ENCODE results near the gene ARHGAP23. TPM values are rescaled to one million over a fixed set of nuclear protein-coding genes. Genes with fewer than 3 reads are reported as not detected.
"Not testable (repeated sequence)": the region's sequence is repeated elsewhere in the genome, so short reads cannot be mapped to it uniquely, and the experiment has no call there.

Gene ARHGAP23
- total RNA-seq, 1 donor from 2014 or later, result 0.34 TPM

DNA sequence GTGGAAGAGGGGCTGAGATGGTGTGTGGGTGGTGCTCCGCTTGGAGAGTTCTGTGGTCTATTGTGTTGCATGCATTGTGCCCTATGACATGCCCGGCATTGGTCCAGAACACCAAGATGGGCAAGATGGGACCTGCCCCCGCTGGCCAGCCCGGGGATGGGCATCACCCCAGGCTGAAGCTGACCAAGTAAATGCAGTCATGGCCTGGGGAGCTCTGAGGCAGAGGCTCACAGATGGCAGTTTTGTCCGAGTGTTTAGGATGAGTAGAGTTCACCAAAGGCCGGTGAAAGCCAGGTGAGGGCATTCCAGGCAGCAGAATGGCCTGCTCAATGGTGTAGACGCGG, 54.4 kb downstream of the ARHGAP23 start:
- intact Hi-C loops (cut with micrococcal nuclease), result loop anchor here (5.0 kb wide), 1 partner anchor 60 kb away; no protein-coding TSS in a partner anchor

DNA sequence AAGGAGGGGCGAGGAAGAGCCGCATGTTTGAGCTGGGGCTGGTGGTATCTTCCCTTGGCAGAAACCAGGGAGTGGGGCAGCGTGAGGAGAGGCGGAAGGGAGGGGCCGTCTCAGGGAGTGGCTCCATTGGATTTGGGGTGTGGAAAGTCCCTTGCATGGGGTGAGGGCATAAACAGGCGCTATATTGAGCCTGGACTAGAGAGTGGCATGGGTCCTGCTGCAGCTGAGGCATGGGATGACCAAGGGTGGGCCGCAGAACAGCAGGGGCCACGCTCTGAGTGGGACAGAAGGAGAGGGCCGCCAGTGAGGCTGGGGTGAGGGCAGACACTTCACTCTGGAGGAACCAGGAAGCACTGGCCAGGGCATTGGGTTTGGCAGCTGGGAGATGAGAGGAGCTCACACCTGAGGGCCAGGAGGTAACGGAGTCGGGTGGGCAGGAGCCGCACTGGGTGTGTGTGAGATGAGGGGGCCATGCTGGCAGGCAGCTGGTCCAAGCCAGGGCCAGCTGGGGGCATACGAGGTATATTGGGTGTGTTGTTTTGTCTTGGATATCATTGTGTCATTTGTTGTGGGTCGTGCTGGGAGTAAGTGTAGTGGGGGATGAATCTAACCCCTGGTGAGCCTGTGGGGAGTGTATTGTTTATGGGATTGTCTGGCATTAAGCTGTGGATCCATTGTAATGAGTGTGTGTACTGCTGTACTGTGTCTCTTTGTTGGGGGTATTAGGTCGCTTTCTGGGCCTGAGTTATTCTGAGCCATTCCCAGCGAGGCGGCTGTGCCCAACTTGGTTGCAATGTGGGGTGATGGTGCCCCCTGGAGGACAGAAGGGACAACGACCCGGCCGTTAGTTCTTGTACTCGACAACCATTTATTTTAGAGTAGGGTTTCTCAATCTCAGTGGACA, 56.2 kb downstream of the ARHGAP23 start:
- intact Hi-C loops (cut with micrococcal nuclease), result loop anchor here (2.0 to 5.0 kb wide), 2 partner anchors 62 to 136 kb away; no protein-coding TSS in a partner anchor

DNA sequence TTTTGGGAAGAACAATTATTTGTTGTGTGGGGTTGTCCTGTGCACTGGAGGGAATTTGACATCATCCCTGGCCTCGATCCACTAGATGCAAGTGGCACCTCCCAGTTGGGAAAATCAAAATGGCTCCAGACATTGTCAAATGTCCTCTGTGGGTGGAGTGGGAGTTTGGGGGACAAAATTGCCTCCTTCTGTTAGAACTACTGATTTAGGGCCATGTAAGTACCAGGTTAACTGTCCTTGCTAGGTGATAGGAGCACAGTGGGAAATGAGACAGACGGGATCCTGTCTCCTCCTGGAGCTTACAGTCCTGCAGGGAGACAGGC, 56.8 kb downstream of the ARHGAP23 start:
- intact Hi-C loops (cut with micrococcal nuclease), result loop anchor here (2.0 kb wide), 1 partner anchor 136 kb away; no protein-coding TSS in a partner anchor

DNA sequence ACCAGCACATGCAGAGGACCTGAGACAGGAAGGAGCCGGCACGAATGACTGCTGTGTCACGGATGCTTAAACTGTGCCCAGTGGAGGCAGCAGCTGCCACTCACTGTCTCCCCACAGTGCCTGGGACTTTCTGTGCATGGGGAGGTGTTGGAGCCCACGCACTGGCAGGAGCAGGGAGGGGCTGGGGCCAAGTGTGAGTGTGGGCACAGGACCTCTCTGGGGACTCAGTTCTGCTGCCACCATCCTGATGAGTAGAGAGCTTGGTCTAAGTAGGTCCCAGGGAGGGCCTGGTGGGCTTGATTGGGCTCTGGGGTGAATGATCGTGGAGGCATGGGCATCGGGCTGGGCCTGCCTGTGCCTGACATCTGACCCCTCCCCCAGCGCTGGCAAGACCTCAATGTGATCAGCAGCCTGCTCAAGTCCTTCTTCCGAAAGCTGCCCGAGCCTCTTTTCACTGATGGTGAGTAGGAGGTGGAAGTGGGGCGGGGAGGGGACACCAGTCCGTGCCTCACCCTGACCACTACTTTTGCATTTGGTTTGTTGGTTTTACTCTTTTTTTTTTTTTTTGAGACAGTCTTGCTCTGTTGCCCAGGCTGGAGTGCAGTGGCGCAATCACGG, 57.5 kb downstream of the ARHGAP23 start:
- intact Hi-C loops (cut with micrococcal nuclease), result loop anchor here (2.0 kb wide), 1 partner anchor 137 kb away; no protein-coding TSS in a partner anchor

DNA sequence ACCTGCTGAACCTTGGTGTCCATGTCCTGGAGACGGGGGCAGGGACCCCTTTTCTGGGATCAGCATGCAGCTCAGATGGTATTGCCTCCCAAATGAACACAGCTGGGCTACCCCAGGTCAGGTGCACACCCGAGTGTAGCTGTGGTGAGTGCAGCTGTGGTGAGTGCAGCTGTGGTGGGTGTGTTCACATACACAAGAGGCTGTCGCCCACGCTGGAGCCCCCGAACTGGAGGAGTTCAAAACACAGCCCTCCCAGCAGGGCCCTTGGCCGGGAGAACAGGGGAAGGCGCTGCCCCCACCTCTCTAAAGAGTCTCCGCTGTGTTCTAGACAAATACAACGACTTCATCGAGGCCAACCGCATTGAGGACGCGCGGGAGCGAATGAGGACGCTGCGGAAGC, 61.5 kb downstream of the ARHGAP23 start:
- intact Hi-C loops (cut with micrococcal nuclease), result loop anchor here (5.0 kb wide), 2 partner anchors 47 to 62 kb away; partner anchors contain the start of gene ARHGAP23

- intact Hi-C loops (cut with micrococcal nuclease), result loop anchor here (1.0 to 5.0 kb wide), 4 partner anchors 49 to 176 kb away; partner anchors contain the start of genes ARHGAP23 and SOCS7
Measured at GRCh38 chr17:38491346-38492066, 63.2 kb downstream of the ARHGAP23 start.

DNA sequence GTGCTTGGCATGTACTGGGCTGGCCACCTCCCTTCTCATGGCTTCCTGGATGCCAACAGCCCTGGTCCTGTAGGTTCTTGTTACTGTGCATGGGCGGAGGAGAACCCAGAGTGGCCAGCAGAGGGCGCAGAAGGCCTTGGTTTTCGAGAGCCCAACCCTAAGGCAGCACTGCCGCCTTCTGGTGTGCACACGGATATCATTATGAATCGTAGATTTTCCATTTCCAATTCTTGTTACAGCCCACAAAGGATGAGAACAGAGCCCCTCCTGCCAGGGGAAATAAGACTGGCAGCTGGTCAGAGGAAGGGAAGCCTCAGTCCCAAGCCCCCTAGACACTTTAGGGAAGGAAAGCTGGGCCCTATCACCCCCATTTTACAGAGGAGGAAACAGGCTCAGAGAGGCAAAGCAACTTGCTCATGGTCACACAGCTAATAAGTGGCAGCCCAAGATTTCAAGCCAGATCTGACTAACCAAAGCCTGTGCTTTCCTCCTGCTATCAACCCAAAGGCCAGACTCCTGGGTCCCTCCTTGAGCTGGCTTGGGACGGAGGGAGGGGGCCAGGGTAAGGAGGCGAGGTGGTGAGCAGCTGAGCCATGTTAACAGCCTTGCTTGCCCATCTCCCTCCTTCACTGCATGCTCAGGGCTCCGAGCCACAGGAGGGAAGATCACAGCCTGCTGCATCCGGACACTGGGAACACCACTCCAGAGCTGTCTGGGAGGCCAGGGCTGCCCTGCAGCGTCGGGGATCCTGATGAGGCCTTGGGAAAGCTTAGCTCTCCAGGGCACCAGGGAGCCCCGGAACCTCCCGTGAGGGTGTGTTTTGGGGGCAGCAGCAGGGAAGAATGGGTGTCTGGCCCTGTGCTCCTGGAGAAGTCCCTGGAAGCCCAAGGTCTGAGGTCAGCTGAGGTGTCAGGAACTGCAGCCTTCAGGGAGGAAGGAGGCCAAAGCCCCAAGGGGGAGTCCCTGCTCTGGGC, 64.1 kb downstream of the ARHGAP23 start:
- intact Hi-C loops (cut with micrococcal nuclease), result loop anchor here (1.0 to 5.0 kb wide), 4 partner anchors 50 to 175 kb away; partner anchors contain the start of genes ARHGAP23 and SOCS7

GRCh38 chr17:38494152-38494551, 65.9 kb downstream of the ARHGAP23 start:
- intact Hi-C loops (cut with micrococcal nuclease), result loop anchor here (5.0 kb wide), 2 partner anchors 52 to 67 kb away; partner anchors contain the start of gene ARHGAP23

- intact Hi-C loops (cut with micrococcal nuclease), result not testable (repeated sequence)
Measured at GRCh38 chr17:38497656-38498055, 69.4 kb downstream of the ARHGAP23 start.

DNA sequence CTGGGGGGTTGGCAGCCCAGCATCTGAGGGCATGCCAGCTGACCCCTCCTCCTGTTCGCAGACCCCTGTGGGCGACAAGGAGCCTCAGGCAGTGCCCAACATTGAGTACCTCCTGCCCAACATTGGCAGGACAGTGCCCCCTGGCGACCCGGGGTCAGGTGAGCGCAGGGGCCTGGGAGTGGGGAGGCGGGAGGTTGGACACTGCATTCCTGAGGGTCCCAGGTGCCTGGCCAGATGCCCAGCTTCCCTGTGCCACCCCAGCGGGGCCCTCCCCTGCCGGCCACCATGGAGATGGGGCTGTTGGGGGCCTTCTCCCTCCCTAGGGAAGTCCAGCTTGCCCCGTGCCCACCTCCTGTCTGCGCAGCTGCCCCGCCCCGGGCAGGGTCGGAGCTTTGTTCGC, 70.1 kb downstream of the ARHGAP23 start:
- intact Hi-C loops (cut with micrococcal nuclease), result no loop called here

GRCh38 chr17:38499230-38499629, 71.0 kb downstream of the ARHGAP23 start:
- intact Hi-C loops (cut with micrococcal nuclease), result not testable (repeated sequence)

- intact Hi-C loops (cut with micrococcal nuclease), result not testable (repeated sequence)
Measured at GRCh38 chr17:38501718-38502117, 73.5 kb downstream of the ARHGAP23 start.

DNA sequence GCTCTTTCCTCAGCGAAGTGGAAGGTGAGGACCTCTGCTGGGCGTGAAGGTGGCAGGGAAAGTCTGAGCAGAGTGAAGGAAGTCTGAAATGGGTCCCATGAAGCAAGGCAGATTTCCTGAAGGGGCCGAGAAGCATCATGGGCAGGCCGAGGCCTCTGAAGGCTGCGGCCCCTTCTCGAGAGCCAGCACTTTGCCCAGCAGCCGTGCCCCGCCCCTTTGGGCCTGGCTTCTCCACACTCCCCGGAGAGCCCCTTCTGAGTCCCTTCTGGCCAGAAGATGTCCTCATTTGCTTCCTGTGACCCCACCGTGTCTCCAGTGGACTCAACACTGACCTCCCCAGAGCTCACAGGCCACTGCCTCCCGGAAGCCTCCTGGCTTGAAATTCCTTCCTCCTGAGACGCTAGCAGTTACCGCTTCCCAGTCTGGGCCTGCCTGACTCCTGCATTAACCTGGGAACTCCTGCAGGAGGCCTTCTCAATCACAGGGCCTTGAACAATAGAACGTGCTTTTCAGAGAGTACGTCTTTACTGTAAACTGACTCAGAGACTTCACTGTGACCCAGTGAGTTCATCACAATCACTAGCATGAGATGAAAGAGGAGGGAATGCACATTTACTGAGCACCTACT, 75.1 kb downstream of the ARHGAP23 start:
- intact Hi-C loops (cut with micrococcal nuclease), result not testable (repeated sequence)

DNA sequence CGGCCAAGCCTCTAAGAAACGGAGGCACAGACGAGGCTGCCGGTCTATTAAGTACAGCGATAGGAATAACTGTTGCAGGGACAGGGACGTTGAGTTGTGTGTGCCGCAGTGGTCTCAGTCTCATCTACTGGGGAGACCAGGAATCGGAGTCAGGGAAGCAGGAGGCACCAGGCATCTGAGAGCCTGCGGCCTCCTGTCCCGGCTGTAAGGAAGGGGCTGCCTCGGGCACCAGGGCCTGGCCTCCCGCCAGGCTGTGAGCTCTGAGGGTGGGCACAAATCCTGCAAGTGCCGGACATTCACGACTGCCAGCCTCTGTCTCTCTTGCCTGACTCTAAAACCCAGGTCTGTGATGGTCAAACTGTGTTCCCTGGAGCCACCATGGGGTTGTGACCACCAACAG, 76.0 kb downstream of the ARHGAP23 start:
- intact Hi-C loops (cut with micrococcal nuclease), result no loop called here

DNA sequence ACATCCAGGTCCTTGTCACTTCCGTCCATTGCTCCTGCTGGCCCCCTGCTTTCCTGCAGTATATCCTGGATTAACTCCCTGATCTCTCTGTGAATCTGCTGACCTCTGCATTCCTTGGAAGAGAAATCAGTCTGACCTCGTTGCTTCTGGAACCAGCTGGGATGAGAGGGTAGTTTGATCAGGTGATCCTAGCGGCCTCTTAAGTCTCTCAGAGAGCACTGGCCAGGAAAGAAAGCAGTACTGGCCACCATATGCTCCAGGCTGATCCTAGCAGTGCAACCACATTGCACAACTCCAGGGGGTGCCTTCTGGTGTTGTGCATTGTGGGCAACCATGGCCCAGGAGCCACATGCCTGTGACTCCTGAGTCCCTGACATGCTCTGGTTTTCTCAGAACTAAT, 79.2 kb downstream of the ARHGAP23 start:
- intact Hi-C loops (cut with micrococcal nuclease), result no loop called here

GRCh38 chr17:38507921-38508569, 79.8 kb downstream of the ARHGAP23 start:
- intact Hi-C loops (cut with micrococcal nuclease), result no loop called here

- intact Hi-C loops (cut with micrococcal nuclease), result no loop called here
Measured at GRCh38 chr17:38508570-38508950, 80.3 kb downstream of the ARHGAP23 start.

DNA sequence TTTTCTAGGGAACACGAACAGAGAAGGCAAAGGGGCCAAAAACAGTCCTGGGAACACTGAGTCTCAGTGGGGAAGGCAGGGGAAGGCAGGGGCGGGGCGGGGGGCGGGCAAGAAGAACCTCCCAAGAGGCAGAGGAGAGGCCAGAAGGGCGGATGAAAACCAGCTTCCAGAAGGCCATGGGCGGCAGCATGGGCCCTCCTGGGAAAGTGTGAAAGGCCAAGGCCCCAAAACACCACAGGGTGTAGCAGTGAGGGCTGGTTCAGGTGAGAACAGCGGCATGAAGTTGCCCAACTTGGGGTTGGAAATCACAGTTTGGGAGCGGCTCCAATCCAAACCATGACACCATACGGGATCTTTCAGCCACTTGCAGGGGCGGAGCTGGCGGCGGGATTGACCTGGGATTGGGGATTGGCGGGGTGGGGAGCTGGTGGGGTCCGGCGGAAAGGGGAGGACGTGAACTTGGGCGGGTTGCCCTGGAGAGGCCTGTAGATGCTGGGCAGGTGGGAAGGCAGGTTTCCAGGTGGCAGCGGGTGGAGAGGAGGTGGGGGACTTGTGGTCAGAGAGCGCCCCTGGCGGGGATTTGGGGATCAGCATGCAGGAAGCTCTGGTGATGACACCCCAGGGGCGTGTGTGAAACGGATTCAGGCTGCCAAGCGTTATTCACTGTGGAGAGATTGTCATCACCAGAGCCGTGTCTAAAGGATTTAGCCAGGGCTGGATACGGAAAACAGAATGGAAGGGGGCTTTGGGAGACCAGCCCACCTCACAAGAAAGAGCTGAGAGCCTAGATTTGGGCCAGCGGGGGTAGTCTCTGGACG, 80.9 kb downstream of the ARHGAP23 start:
- intact Hi-C loops (cut with micrococcal nuclease), result no loop called here

Data from T-helper 2 cell treated with Interferon-gamma antibody and Interleukin-4, amounts not matched to agents 100 ng/mL and 5 ng/mL, for 36 hours (primary cell).